Uterus (tissue), 2 donors: Measurements from ENCODE around the gene APOC4.

Source experiments
- POLR2A ChIP-seq, 2 donors: fragments of 450-650 bp; IDR thresholded peaks; one replicate each; pipeline ENCODE4 v1.6.1; 2016; ENCODE audit warnings: antibody characterized with exemption in 2 of 2, mild to moderate bottlenecking in 1 of 2, moderate library complexity in 1 of 2
- TF ChIP-seq, protein P1 (sequence below), 4 experiments: fragments of 200-600 bp in 2 of 4; fragments of 450-650 bp in 2 of 4; sonication (generic) in 2 of 4; IDR thresholded peaks; one replicate each; pipeline ENCODE4 v1.5.1; 2016 to 2019; ENCODE audit warnings: antibody characterized with exemption in 4 of 4, mild to moderate bottlenecking in 2 of 4, moderate library complexity in 1 of 4

DNA sequence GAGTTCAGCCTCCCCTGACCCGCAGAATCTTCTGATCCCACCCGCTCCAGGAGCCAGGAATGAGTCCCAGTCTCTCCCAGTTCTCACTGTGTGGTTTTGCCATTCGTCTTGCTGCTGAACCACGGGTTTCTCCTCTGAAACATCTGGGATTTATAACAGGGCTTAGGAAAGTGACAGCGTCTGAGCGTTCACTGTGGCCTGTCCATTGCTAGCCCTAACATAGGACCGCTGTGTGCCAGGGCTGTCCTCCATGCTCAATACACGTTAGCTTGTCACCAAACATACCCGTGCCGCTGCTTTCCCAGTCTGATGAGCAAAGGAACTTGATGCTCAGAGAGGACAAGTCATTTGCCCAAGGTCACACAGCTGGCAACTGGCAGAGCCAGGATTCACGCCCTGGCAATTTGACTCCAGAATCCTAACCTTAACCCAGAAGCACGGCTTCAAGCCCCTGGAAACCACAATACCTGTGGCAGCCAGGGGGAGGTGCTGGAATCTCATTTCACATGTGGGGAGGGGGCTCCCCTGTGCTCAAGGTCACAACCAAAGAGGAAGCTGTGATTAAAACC, 37.5 kb upstream of the APOC4 start:
- TF ChIP-seq, protein P1, sequence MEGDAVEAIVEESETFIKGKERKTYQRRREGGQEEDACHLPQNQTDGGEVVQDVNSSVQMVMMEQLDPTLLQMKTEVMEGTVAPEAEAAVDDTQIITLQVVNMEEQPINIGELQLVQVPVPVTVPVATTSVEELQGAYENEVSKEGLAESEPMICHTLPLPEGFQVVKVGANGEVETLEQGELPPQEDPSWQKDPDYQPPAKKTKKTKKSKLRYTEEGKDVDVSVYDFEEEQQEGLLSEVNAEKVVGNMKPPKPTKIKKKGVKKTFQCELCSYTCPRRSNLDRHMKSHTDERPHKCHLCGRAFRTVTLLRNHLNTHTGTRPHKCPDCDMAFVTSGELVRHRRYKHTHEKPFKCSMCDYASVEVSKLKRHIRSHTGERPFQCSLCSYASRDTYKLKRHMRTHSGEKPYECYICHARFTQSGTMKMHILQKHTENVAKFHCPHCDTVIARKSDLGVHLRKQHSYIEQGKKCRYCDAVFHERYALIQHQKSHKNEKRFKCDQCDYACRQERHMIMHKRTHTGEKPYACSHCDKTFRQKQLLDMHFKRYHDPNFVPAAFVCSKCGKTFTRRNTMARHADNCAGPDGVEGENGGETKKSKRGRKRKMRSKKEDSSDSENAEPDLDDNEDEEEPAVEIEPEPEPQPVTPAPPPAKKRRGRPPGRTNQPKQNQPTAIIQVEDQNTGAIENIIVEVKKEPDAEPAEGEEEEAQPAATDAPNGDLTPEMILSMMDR (IDR thresholded peaks at IDR 0.05), result no peak
- TF ChIP-seq POLR2A (IDR thresholded peaks at IDR 0.05), result no peak
